Stomach (tissue), 9 donors: ENCODE data around the gene NSUN6. TPM values are rescaled to one million over a fixed set of nuclear protein-coding genes. Genes with fewer than 3 reads are reported as not detected.

Experiments used
- DNase-seq, 2 donors: peaks; one replicate each; pipeline versions ENCODE4 v3.0.0 to v3.0.0-alpha.2; 2013 to 2019
- H3K27ac ChIP-seq, 5 donors: fragments of 200-600 bp in 4 of 5; sonication (generic) in 4 of 5; one replicate each; pipeline ENCODE4 v1.5.1; 2013 to 2019; ENCODE audit warnings: mild to moderate bottlenecking in 1 of 5, moderate library complexity in 1 of 5
- H3K27me3 ChIP-seq, 3 donors: fragments of 200-600 bp; sonication (generic); one replicate each; pipeline ENCODE4 v1.5.1; 2017 to 2019; ENCODE audit warnings: mixed run types in 1 of 3
- H3K36me3 ChIP-seq, 4 donors: fragments of 200-600 bp; sonication (generic); 1 replicate in 3 of 4; 2 replicates in 1 of 4; pipeline ENCODE4 v1.5.1; 2016 to 2019
- H3K4me1 ChIP-seq, 4 donors: fragments of 200-600 bp; sonication (generic); one replicate each; pipeline ENCODE4 v1.5.1; 2016 to 2019
- H3K4me3 ChIP-seq, 4 donors: fragments of 200-600 bp; sonication (generic) in 3 of 4; one replicate each; pipeline ENCODE4 v1.5.1; 2016 to 2019; ENCODE audit warnings: mild to moderate bottlenecking in 1 of 4
- H3K9me3 ChIP-seq, 4 donors: fragments of 200-600 bp; sonication (generic); one replicate each; pipeline ENCODE4 v1.5.1; 2016 to 2019
- CTCF ChIP-seq, 7 experiments: fragments of 450-650 bp in 4 of 7; fragments of 200-600 bp in 3 of 7; sonication (generic) in 3 of 7; IDR thresholded peaks; one replicate each; pipeline ENCODE4 v1.5.1; 2016 to 2019; ENCODE audit warnings: antibody characterized with exemption in 7 of 7, control low read depth in 2 of 7, mild to moderate bottlenecking in 1 of 7
- EP300 ChIP-seq: sonication (generic); formaldehyde crosslinking; IDR thresholded peaks from one replicate; pipeline ENCODE4 v1.6.1; 2017; ENCODE audit warnings: antibody characterized with exemption
- POLR2A ChIP-seq, 4 donors: fragments of 450-650 bp; IDR thresholded peaks; one replicate each; pipeline ENCODE4 v1.6.1; 2016; ENCODE audit warnings: antibody characterized with exemption in 4 of 4, control low read depth in 2 of 4, mild to moderate bottlenecking in 1 of 4, moderate library complexity in 1 of 4
- POLR2AphosphoS5 ChIP-seq, 3 donors: sonication (generic); formaldehyde crosslinking; IDR thresholded peaks; one replicate each; pipeline ENCODE4 v1.6.1; 2016; ENCODE audit warnings: antibody characterized with exemption in 3 of 3
- WGBS, 5 donors: extraction: QIAGEN DNeasy Blood & Tissue Kit in 3 of 5; methylation state at CpG; one replicate each; pipeline versions ENCODE4 v1.1.5 to v1.1.7; 2013 to 2018; 5-methylcytosine and 5-hydroxymethylcytosine counted together
- intact Hi-C: fragments of 100-400 bp; cut with DNase I; formaldehyde crosslinking; loops from one replicate; pipeline ENCODE4 v1.15.1; 2023; ENCODE audit warnings: low total_unique reads
- polyA plus RNA-seq, 3 donors: library from polyadenylated mRNA; stranded (reverse); fragments of 200-250 nt; gene quantifications; one replicate each; pipeline ENCODE4 v1.2.3, GENCODE V29; 2013
- total RNA-seq, 5 donors: library from RNA; depleted of rRNA; stranded (reverse); fragments of >200 nt; gene quantifications; one replicate each; pipeline versions ENCODE4 v1.1.0 to v1.2.3, GENCODE V29; 2014 to 2016
- donor health status: healthy with polysubstance abuse.
- donor health status: Bipolar disorder and iron deficiency.
- donor health status: healthy.

Gene NSUN6
- total and polyA plus RNA-seq, 8 donors, result 3.1 to 52.7 (median 8.2) TPM

- intact Hi-C loops, result no loop called here
- Histone ChIP-seq H3K27me3 (no peaks in the 10 kb centered on the region), H3K36me3 (peaks cover 4 to 81% (median 58%) of the 10 kb centered on the region in 4 donors), H3K4me1 (no peaks in the 10 kb centered on the region), H3K9me3 (no peaks in the 10 kb centered on the region), H3K27ac (no peak overlapping the region), H3K4me3 (no peak overlapping the region)
- TF ChIP-seq POLR2A (IDR thresholded peaks at IDR 0.05), result no peak
- TF ChIP-seq EP300, result no peak
- TF ChIP-seq CTCF (IDR thresholded peaks at IDR 0.05), result no peak
- TF ChIP-seq POLR2AphosphoS5 (IDR thresholded peaks at IDR 0.05), result no peak
- DNase-seq, result no peak
- WGBS, 5 donors, result 97 to 100% (median 99%) methylated on average over 2 of the region's 2 CpGs
Observed at GRCh38 chr10:18549105-18549504, 102.3 kb downstream of the NSUN6 start.

GRCh38 chr10:18545621-18546305, 105.6 kb downstream of the NSUN6 start:
- intact Hi-C loops, result no loop called here
- no peaks in the 10 kb centered on the region for H3K9me3 ChIP-seq
- 83 to 93% (median 89%) methylated on average over 7 of the region's 7 CpGs for WGBS, 5 donors
- no peak overlapping the region for H3K27ac ChIP-seq
- peaks cover 4 to 69% (median 47%) of the 10 kb centered on the region in 4 donors for H3K36me3 ChIP-seq
- TF ChIP-seq CTCF (IDR thresholded peaks at IDR 0.05) (no peak), EP300 (no peak)
- no peaks in the 10 kb centered on the region for H3K27me3 ChIP-seq
- no peaks in the 10 kb centered on the region for H3K4me1 ChIP-seq
- no peak overlapping the region for H3K4me3 ChIP-seq
- DNase-seq, result peak in 1 of 2 donors; percentile 28

GRCh38 chr10:18542832-18543231, 108.6 kb downstream of the NSUN6 start:
- Histone ChIP-seq H3K27ac (no peak overlapping the region), H3K36me3 (peaks cover 10 to 70% (median 64%) of the 10 kb centered on the region in 4 donors), H3K9me3 (no peaks in the 10 kb centered on the region), H3K27me3 (no peaks in the 10 kb centered on the region), H3K4me1 (no peaks in the 10 kb centered on the region), H3K4me3 (no peak overlapping the region)
- intact Hi-C loops, result no loop called here
- peak in 1 of 2 donors; percentile 13 for DNase-seq
- TF ChIP-seq POLR2A (IDR thresholded peaks at IDR 0.05), result no peak
- no peak for TF ChIP-seq POLR2AphosphoS5 (IDR thresholded peaks at IDR 0.05)
- TF ChIP-seq EP300, result no peak
- no peak for TF ChIP-seq CTCF (IDR thresholded peaks at IDR 0.05)

- Histone ChIP-seq H3K36me3 (peaks cover 11 to 84% (median 66%) of the 10 kb centered on the region in 4 donors), H3K4me1 (no peaks in the 10 kb centered on the region), H3K4me3 (no peak overlapping the region), H3K27ac (no peak overlapping the region), H3K9me3 (no peaks in the 10 kb centered on the region), H3K27me3 (no peaks in the 10 kb centered on the region)
- TF ChIP-seq EP300, result no peak
- TF ChIP-seq CTCF (IDR thresholded peaks at IDR 0.05), result no peak
- no peak for TF ChIP-seq POLR2A (IDR thresholded peaks at IDR 0.05)
- TF ChIP-seq POLR2AphosphoS5 (IDR thresholded peaks at IDR 0.05), result no peak
- intact Hi-C loops, result no loop called here
- DNase-seq, result no peak
Observed at GRCh38 chr10:18540195-18540594, 111.2 kb downstream of the NSUN6 start.
